Mammary epithelial cell (primary cell): Measurements from ENCODE around the gene CEACAM4.

Experiments used
- CTCF ChIP-seq, 2 donors: IDR thresholded peaks in 1 of 2; conservative IDR thresholded peaks in 1 of 2; 2 replicates each; pipeline ENCODE4 v1.5.1; 2011 to 2012; ENCODE audit warnings: inconsistent platforms in 2 of 2, low read length in 2 of 2, mild to moderate bottlenecking in 2 of 2, control low read depth in 1 of 2, low read depth in 1 of 2; ENCODE audit not compliant: insufficient read depth in 1 of 2; ENCODE audit errors: extremely low read depth in 1 of 2
- EZH2 ChIP-seq: IDR thresholded peaks from 2 replicates; pipeline ENCODE4 v1.6.1; 2012; ENCODE audit warnings: low read length, inconsistent platforms, borderline replicate concordance

DNA sequence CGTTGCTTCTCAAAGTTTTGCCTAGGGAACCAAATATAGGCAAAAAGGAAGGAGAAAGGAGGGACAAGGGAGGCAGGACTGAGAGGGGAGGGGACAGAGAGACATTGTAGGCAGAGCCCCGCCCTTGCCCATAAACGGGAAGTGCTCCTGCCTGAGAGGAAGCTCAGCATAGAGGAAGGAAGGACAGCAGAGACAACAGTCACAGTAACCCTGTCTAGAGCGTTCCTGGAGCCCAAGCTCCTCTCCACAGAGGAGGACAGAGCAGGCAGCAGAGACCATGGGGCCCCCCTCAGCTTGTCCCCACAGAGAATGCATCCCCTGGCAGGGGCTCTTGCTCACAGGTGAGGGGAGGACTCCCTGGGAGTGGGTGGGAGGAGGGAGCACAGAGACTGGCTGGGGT is 50.9 kb downstream of the CEACAM4 start, which contains the start of gene CEACAM21:
- no peak for TF ChIP-seq CTCF (conservative IDR thresholded peaks at IDR 0.05 in 1 of 2, IDR thresholded peaks at IDR 0.05 in 1 of 2; ENCODE audit: extremely low read depth in 1 of 2, insufficient read depth in 1 of 2, low read depth in 1 of 2, low read length in 2 of 2)
- TF ChIP-seq EZH2, result no peak
